PC-3 (cell line): ENCODE results near the gene HMCN2. TPM values are rescaled to one million over a fixed set of nuclear protein-coding genes. Genes with fewer than 3 reads are reported as not detected.
A peak's percentile ranks its signal among the peaks of the same experiment; 100 is the strongest.

Experiments
- ATAC-seq: fragments of 200-7000 bp; cut with Tn5 transposase; 2 replicates; pipeline ENCODE4 v1.9.1; 2020; ENCODE audit warnings: mild to moderate bottlenecking, moderate library complexity
- BruUV-seq: library from RNA; stranded (reverse); fragments of 400-500 nt; replicated peaks from 2 replicates; lab custom pipeline; 2021; lab: Mats Ljungman, UMichigan
- CTCF ChIA-PET: fragments of 300-600 bp; sonication (Branson Sonifier 250); formaldehyde crosslinking; loops from one replicate; lab custom pipeline; 2022; ENCODE audit warnings: antibody characterized with exemption; lab: Charles Lee
- POLR2A ChIA-PET: fragments of 300-600 bp; sonication (Branson Sonifier 250); formaldehyde crosslinking; loops from one replicate; lab custom pipeline; 2022; ENCODE audit warnings: antibody characterized with exemption; ENCODE audit not compliant: unreplicated experiment; lab: Charles Lee
- DNase-seq: peaks from one replicate; pipeline ENCODE4 v3.0.0-alpha.2; 2015
- H2AFZ ChIP-seq: fragments of 300-600 bp; sonication (generic); 2 replicates; pipeline ENCODE4 v1.6.0; 2016; ENCODE audit warnings: antibody characterized with exemption, low read length
- H3F3A ChIP-seq: fragments of 300-600 bp; sonication (generic); one replicate; pipeline ENCODE4 v1.6.0; 2017; ENCODE audit warnings: antibody characterized with exemption, low read length, control low read depth, mild to moderate bottlenecking; ENCODE audit not compliant: unreplicated experiment
- H3K27ac ChIP-seq: fragments of 300-600 bp; sonication (generic); 2 replicates; pipeline ENCODE4 v1.5.1; 2016; ENCODE audit warnings: mild to moderate bottlenecking, low read length
- H3K27me3 ChIP-seq: fragments of 300-600 bp; sonication (generic); 2 replicates; pipeline ENCODE4 v1.6.1; 2016; ENCODE audit warnings: low read length, mixed read lengths
- H3K36me3 ChIP-seq: fragments of 300-600 bp; sonication (generic); 2 replicates; pipeline ENCODE4 v1.6.1; 2016; ENCODE audit warnings: low read depth, mixed run types, low read length, mixed read lengths
- H3K4me1 ChIP-seq: fragments of 300-600 bp; sonication (generic); 2 replicates; pipeline ENCODE4 v1.5.1; 2016; ENCODE audit warnings: low read length; ENCODE audit not compliant: insufficient read depth
- H3K4me2 ChIP-seq: fragments of 300-600 bp; sonication (generic); 2 replicates; pipeline ENCODE4 v1.6.0; 2016; ENCODE audit warnings: low read length
- H3K4me3 ChIP-seq: fragments of 300-600 bp; sonication (generic); 2 replicates; pipeline ENCODE4 v1.5.1; 2016; ENCODE audit warnings: mild to moderate bottlenecking, low read length, mixed read lengths
- H3K79me2 ChIP-seq: fragments of 300-600 bp; sonication (generic); 2 replicates; pipeline ENCODE4 v1.6.1; 2017; ENCODE audit warnings: low read length, mixed read lengths
- H3K9ac ChIP-seq: fragments of 300-600 bp; sonication (generic); 2 replicates; pipeline ENCODE4 v1.6.0; 2016; ENCODE audit warnings: mild to moderate bottlenecking, low read length
- H3K9me2 ChIP-seq: fragments of 300-600 bp; sonication (generic); replicated peaks from 2 replicates; pipeline ENCODE4 v1.6.1; 2016; ENCODE audit warnings: mixed run types, low read length, mixed read lengths
- H3K9me3 ChIP-seq: fragments of 300-600 bp; sonication (generic); 2 replicates; pipeline ENCODE4 v1.6.1; 2016; ENCODE audit warnings: low read length, mixed read lengths
- H4K20me1 ChIP-seq: fragments of 300-600 bp; sonication (generic); 2 replicates; pipeline ENCODE4 v1.6.1; 2016; ENCODE audit warnings: low read length, mixed read lengths
- EZH2 ChIP-seq: fragments of 300-600 bp; sonication (generic); IDR thresholded peaks from one replicate; pipeline ENCODE4 v1.6.1; 2017; ENCODE audit warnings: antibody characterized with exemption, mild to moderate bottlenecking, low read length; ENCODE audit not compliant: unreplicated experiment
- EZH2phosphoT487 ChIP-seq: fragments of 300-600 bp; sonication (generic); IDR thresholded peaks from 2 replicates; pipeline ENCODE4 v1.6.1; 2018; ENCODE audit warnings: mild to moderate bottlenecking, antibody characterized with exemption, low read length, borderline replicate concordance
- intact Hi-C: fragments of 100-400 bp; cut with micrococcal nuclease; formaldehyde crosslinking; loops from 2 replicates; pipeline ENCODE4 v1.9.0; 2023
- total RNA-seq: library from RNA; depleted of rRNA; stranded (reverse); fragments of >200 nt; gene quantifications from 2 replicates; pipeline ENCODE4 v1.2.3, GENCODE V29; 2014
- TF ChIP-seq, protein P1 (sequence below): fragments of 300-600 bp; sonication (generic); conservative IDR thresholded peaks from 2 replicates; pipeline ENCODE4 v1.5.1; 2017; ENCODE audit warnings: antibody characterized with exemption, low read depth, mild to moderate bottlenecking, low read length

HMCN2 gene
- total RNA-seq, 1 experiment from 2014 or later, result 0.11 TPM

DNA sequence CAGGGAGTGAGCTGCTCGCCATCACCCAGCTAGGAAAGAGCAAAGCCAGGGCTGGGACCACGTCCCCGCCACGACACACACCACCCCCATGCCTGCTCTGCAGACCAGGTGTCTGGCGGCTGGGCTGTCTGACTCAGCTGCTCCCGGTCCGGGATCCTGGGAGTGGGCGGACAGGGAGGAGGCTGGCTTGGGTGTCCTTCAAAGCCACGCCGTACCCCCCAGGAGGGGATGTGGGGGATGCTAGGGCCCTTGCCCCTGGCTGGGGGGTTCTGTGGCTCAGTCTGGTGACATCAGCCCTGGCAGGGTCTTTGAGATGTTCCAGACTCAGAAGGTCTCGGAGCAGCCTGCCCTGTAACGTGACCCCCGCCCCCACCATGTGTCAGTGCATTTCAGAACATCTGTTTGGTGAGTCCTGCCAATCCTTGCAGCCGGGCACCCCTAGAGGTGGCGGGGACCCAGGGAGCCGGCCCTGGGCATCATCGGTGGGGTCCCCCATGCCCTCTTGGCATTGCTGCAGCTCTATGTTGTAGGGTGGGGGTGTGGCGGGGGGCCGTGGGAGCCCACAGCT is 62.3 kb downstream of the HMCN2 start:
- ATAC-seq (0 out of 2 replicates have a peak, but pooled peaks have one; percentile 20), DNase-seq (no peak)
- no peaks in the 10 kb centered on the region for H3K36me3 ChIP-seq
- no peak overlapping the region for H3K27ac ChIP-seq
- H3K79me2 ChIP-seq, result no peaks in the 10 kb centered on the region
- H3K4me1 ChIP-seq, result no peaks in the 10 kb centered on the region; the same call in 1 of the 2 replicates
- intact Hi-C loops, result no loop called here
- BruUV-seq, result no TSS peak
- ChIA-PET CTCF (no interaction called here), POLR2A (no interaction called here)
- H2AFZ ChIP-seq, result no peak overlapping the region
- H3K27me3 ChIP-seq, result peaks cover 30% of the 10 kb centered on the region
- no peaks in the 10 kb centered on the region for H4K20me1 ChIP-seq
- no peaks in the 10 kb centered on the region for H3F3A ChIP-seq
- TF ChIP-seq EZH2 (no peak), EZH2phosphoT487 (no peak)
- TF ChIP-seq, protein P1, sequence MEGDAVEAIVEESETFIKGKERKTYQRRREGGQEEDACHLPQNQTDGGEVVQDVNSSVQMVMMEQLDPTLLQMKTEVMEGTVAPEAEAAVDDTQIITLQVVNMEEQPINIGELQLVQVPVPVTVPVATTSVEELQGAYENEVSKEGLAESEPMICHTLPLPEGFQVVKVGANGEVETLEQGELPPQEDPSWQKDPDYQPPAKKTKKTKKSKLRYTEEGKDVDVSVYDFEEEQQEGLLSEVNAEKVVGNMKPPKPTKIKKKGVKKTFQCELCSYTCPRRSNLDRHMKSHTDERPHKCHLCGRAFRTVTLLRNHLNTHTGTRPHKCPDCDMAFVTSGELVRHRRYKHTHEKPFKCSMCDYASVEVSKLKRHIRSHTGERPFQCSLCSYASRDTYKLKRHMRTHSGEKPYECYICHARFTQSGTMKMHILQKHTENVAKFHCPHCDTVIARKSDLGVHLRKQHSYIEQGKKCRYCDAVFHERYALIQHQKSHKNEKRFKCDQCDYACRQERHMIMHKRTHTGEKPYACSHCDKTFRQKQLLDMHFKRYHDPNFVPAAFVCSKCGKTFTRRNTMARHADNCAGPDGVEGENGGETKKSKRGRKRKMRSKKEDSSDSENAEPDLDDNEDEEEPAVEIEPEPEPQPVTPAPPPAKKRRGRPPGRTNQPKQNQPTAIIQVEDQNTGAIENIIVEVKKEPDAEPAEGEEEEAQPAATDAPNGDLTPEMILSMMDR, result no peak
- H3K4me3 ChIP-seq, result no peak overlapping the region
- H3K4me2 ChIP-seq, result peak overlapping the region; percentile 41
- no peaks in the 10 kb centered on the region for H3K9me3 ChIP-seq
- H3K9ac ChIP-seq, result no peak overlapping the region
- no peaks in the 10 kb centered on the region for H3K9me2 ChIP-seq

DNA sequence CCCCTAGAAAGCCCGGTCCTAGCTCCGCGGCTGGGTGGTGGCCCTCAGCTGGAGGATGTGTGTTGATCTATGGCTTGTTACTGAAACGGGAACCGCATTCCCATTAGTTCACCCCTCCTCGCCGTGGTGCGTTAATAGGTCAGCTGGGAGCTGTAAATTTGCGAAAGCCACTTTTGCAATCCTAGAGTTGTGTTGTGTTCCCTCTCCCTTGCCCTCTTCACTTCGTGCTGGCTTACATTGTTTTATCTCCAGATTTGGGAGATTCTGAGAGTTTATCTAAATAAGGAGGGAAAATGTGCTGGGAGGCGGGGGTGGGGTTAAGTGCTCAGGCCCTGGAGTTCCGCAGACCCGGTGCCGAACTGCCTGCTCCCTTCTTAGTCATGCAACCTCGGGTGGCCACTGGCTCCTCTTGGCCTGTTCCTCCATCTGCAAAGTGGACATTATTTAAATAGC is 62.8 kb downstream of the HMCN2 start:
- Histone ChIP-seq H3K4me2 (peak overlapping the region; percentile 41; the same call in 1 of the 2 replicates), H3K9me2 (no peaks in the 10 kb centered on the region), H3K9me3 (no peaks in the 10 kb centered on the region), H3K9ac (no peak overlapping the region), H3K27ac (no peak overlapping the region), H4K20me1 (no peaks in the 10 kb centered on the region), H3F3A (no peaks in the 10 kb centered on the region), H2AFZ (no peak overlapping the region), H3K4me1 (no peaks in the 10 kb centered on the region; the same call in 1 of the 2 replicates), H3K27me3 (peaks cover 25% of the 10 kb centered on the region), H3K4me3 (no peak overlapping the region), H3K36me3 (no peaks in the 10 kb centered on the region), H3K79me2 (no peaks in the 10 kb centered on the region)
- ChIA-PET POLR2A (no interaction called here), CTCF (no interaction called here)
- intact Hi-C loops, result no loop called here
- DNase-seq (no peak), ATAC-seq (no peak)
- TF ChIP-seq, protein P1, result no peak
- TF ChIP-seq EZH2 (no peak), EZH2phosphoT487 (no peak)
- no TSS peak for BruUV-seq

DNA sequence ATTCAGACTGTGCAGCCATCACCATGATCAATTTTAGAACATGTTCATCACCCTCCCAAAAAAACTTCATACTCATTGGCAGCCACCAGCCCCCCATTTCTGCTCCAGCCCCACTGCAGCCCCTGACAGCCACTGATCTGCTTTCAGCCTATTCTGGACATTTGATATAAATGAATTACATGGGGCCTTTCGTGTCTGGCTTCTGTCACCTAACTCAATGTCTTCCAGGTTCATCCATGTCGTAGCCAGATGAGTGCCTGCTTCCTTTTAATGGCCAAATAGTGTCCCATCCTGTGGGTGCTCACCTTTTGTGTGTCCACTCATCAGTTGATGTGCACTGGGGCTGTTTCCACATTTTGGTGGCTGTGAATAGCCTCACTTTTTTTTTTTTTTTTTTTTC is 63.5 kb downstream of the HMCN2 start:
- Histone ChIP-seq H3K36me3 (no peaks in the 10 kb centered on the region), H3F3A (no peaks in the 10 kb centered on the region), H3K4me2 (no peak overlapping the region), H2AFZ (no peak overlapping the region), H3K4me3 (no peak overlapping the region), H4K20me1 (no peaks in the 10 kb centered on the region), H3K9ac (no peak overlapping the region), H3K4me1 (no peaks in the 10 kb centered on the region; the same call in 1 of the 2 replicates), H3K79me2 (no peaks in the 10 kb centered on the region), H3K27ac (no peak overlapping the region), H3K9me3 (no peaks in the 10 kb centered on the region), H3K27me3 (peaks cover 24% of the 10 kb centered on the region), H3K9me2 (no peaks in the 10 kb centered on the region)
- TF ChIP-seq EZH2 (no peak), EZH2phosphoT487 (no peak)
- TF ChIP-seq, protein P1, result no peak
- ChIA-PET CTCF (no interaction called here), POLR2A (no interaction called here)
- ATAC-seq (no peak), DNase-seq (no peak)
- intact Hi-C loops, result no loop called here
- no TSS peak for BruUV-seq
